Epithelial cell of esophagus (primary cell): ENCODE measurements around the gene HNF4A.
A peak's percentile ranks its signal among the peaks of the same experiment; 100 is the strongest.
"Not testable (repeated sequence)": the region's sequence is repeated elsewhere in the genome, so short reads cannot be mapped to it uniquely, and the experiment has no call there.

Experiments
- DNase-seq: peaks from one replicate; pipeline ENCODE4 v3.0.0; 2010; ENCODE audit warnings: low read depth
- H3K4me3 ChIP-seq: 2 replicates; pipeline ENCODE4 v1.5.1; 2011; ENCODE audit warnings: mild to moderate bottlenecking, low read length, control low read depth
- TF ChIP-seq, protein P1 (sequence below): IDR thresholded peaks from 2 replicates; pipeline ENCODE4 v1.5.1; 2011; ENCODE audit warnings: low read depth, mild to moderate bottlenecking, low read length, control low read depth, inconsistent platforms; ENCODE audit not compliant: insufficient read depth; ENCODE audit errors: missing control alignments

Gene HNF4A

GRCh38 chr20:44319839-44320422 is 35.6 kb upstream of the HNF4A start:
- TF ChIP-seq, protein P1, sequence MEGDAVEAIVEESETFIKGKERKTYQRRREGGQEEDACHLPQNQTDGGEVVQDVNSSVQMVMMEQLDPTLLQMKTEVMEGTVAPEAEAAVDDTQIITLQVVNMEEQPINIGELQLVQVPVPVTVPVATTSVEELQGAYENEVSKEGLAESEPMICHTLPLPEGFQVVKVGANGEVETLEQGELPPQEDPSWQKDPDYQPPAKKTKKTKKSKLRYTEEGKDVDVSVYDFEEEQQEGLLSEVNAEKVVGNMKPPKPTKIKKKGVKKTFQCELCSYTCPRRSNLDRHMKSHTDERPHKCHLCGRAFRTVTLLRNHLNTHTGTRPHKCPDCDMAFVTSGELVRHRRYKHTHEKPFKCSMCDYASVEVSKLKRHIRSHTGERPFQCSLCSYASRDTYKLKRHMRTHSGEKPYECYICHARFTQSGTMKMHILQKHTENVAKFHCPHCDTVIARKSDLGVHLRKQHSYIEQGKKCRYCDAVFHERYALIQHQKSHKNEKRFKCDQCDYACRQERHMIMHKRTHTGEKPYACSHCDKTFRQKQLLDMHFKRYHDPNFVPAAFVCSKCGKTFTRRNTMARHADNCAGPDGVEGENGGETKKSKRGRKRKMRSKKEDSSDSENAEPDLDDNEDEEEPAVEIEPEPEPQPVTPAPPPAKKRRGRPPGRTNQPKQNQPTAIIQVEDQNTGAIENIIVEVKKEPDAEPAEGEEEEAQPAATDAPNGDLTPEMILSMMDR = no peak
- DNase-seq = no peak
- no peak overlapping the region for H3K4me3 ChIP-seq

GRCh38 chr20:44324343-44324742 is 31.2 kb upstream of the HNF4A start:
- peak; percentile 19 for DNase-seq
- TF ChIP-seq, protein P1 = no peak
- H3K4me3 ChIP-seq = no peak overlapping the region

DNA sequence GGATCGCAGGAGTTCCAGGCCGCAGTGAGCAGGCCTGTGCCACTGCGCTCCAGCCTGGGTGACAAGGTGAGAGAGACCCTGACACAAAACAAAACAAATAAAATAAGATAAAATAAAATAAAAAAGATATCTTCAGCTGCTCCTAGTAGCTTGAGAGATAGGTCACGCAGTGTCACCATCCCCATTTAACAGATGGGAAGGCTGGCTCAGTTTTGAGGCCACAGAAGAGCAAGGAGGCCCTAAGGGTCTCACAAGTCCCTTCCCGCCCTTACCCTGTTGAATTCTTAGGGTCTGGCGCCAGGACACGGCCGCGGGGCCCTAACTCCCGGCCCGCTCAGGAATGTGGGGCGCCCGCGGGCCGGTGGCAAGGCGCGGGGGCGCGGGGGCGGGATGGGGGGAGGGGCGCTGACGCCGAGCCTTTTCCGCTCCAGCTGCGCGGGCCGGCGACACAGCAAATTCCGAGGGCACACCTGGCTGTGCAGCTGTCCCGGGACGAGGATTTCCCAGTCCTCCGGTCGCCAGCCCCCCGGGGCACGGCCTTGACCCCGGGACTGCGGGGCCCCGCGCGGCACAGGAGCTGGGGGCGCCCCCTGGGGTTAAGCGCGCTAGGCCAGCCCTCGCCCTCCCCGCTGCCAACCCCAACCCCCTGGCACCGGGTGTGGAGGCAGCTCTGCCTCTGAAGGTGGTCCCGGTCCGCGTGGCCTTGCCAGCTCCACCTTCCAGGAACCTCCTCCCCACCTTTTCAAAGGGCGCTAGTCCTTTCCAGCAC is 28.9 kb upstream of the HNF4A start:
- TF ChIP-seq, protein P1 = no peak
- DNase-seq = no peak
- no peak overlapping the region for H3K4me3 ChIP-seq

GRCh38 chr20:44327748-44328147 is 27.8 kb upstream of the HNF4A start:
- DNase-seq, H3K4me3 ChIP-seq: not testable (repeated sequence)

DNA sequence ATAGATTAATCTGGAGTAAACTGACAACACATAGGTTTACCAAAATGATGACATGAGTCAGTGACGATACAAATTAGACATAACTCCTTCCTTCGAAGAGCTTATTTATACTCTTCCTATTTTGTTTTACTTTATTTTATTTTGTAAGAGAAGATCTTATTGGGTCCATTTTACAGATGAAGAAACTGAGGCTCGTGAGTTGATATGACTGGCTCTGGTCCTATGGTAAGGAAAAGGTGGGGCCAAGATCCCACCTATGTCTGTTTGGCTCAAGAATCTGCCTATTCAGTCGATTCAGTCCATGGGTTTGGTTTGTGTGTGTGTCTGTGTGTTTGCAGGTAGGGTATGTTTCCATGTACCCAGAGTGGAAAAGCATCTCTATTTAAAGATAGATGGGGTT is 27.1 kb upstream of the HNF4A start:
- no peak for DNase-seq
- TF ChIP-seq, protein P1 = no peak
- no peak overlapping the region for H3K4me3 ChIP-seq

DNA sequence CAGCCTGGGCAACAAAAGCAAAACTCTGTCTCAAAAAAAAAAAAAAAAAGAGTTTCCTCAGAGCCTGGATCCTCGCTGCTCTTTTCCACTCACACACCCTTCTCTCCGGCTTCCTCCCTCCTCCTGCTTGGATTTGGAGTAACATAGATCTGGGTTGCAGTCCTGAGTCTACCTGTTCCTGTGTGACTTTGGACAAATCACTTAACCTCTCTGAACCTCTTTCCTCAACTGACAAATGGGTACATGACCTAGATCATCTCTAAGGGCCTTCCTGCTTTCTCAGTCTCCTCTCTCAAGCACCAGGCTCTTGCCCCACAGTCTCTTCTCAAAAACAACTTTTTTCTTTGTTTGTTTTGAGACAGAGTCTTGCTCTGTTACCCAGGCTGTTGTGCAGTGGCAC is 24.3 kb upstream of the HNF4A start:
- no peak overlapping the region for H3K4me3 ChIP-seq
- TF ChIP-seq, protein P1 = no peak
- no peak for DNase-seq

DNA sequence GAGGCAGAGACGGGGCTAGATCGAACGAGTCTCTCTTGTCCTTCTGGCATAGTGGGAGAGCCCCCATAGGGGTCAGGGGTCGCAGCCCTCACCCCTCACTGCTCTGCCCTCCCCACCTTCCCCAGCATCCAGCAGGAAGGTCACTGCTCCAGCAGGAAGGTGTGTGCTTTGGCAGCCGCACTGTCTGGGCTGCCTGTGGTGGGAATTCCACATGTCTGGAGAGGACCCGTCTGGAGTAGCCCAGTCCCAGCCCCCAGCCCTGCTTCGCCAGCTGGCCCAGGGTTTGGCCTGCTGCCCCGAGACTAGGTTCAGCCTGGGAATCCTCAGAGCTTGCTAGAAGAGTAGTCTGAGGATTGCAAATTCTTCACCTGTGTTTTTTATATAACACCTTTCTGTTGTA is 21.2 kb upstream of the HNF4A start:
- no peak for DNase-seq
- TF ChIP-seq, protein P1 = no peak

More for the DNA sequence above, 21.2 kb upstream of the HNF4A start:
- H3K4me3 ChIP-seq = no peak overlapping the region
